Activated CD8-positive, alpha-beta memory T cell treated with anti-CD3 and anti-CD28 coated beads, Interleukin-2, amount 50 U/mL, for 24 hours (primary cell): ENCODE results near the gene C4BPB.

ENCODE experiments used
- DNase-seq: peaks from one replicate; pipeline ENCODE4 v3.0.0-alpha.2; 2020; ENCODE audit errors: extremely low read depth

The C4BPB gene

DNA sequence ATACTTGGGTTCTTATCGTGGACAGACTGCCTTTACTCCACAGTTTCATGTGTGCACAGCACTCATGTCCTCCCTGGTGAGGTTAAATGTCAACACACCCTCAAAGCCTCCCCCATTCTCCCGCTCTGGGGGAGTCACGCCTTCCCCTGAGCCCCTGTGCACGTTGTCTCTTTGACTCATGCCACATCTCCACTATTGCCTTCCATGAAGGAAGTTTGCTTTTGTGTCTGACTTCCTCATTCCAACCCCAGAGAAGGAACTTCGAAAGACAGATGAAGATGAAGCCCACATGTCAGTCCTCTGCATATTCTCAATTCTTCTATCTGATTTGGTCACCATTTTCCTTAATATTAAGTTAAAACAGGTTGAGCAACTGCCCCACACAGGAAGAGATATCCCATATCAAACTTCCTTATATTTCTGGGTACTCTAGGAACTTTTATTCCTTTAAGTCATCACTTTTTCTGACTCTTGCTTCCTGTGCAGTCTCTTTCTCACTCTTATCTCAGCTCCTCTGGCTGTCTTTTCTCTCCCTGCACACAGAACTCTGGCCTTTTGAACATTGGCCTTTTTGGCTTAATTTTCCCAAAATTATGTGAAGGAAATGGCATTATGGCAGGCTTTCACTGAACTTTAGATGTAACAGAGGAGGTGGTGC, 56.9 kb downstream of the C4BPB start:
- DNase-seq: no peak
